ENCODE measurements around the gene OR4N2. TPM values are rescaled to one million over a fixed set of nuclear protein-coding genes. Genes with fewer than 3 reads are reported as not detected.

Gene OR4N2
- total and polyA plus RNA-seq, 9 of the 15 experiments (the other 6 are each of a cell fraction or from before 2014, with no cell fraction given), result not detected

- CTCF ChIA-PET (ENCODE audit: low intra/inter-chr PET ratio), result no interaction called here
- DNase-seq (ENCODE audit: extremely low read depth in 1 of 4, low spot score in 3 of 4) (no peak), FAIRE-seq (no peak), ATAC-seq (no peak)
- no peaks in the 10 kb centered on the region for H4K20me1 ChIP-seq (replicated peaks; ENCODE audit: control insufficient read depth, insufficient read depth, low read length)
- H3K36me3 ChIP-seq (ENCODE audit: control insufficient read depth, insufficient read depth, low read length), result no peaks in the 10 kb centered on the region
- no peak overlapping the region for H3K4me2 ChIP-seq (ENCODE audit: insufficient read depth, low read length)
- no peaks in the 10 kb centered on the region for H3K9me1 ChIP-seq (ENCODE audit: control insufficient read depth, insufficient read depth, low read length)
- H2AFZ ChIP-seq (ENCODE audit: low read depth, low read length), result no peak overlapping the region
- intact Hi-C loops (cut with micrococcal nuclease) (no loop called here), in situ Hi-C loops (cut with MboI) (no loop called here)
- 0% methylated on average over 1 of the region's 1 CpG for WGBS (ENCODE audit: insufficient coverage, low coverage, missing lambda C conversion rate)
- POLR2A ChIA-PET, result no interaction called here
- no peaks in the 10 kb centered on the region for H3K9me3 ChIP-seq (replicated peaks; ENCODE audit: control insufficient read depth, insufficient read depth, low read depth, low read length)
- no peak overlapping the region for H3K9ac ChIP-seq (ENCODE audit: insufficient read depth in 1 of 2, low read depth in 2 of 2, low read length in 2 of 2)
- BruUV-seq (replicated peaks), result no TSS peak
- no peak overlapping the region for H3K27ac ChIP-seq (ENCODE audit: extremely low read depth, low read depth, low read length)
- H3K79me2 ChIP-seq (ENCODE audit: control insufficient read depth, insufficient read depth, low read length), result no peaks in the 10 kb centered on the region
- H3K27me3 ChIP-seq (ENCODE audit: control insufficient read depth in 2 of 2, insufficient read depth in 2 of 2, low read length in 2 of 2), result no peaks in the 10 kb centered on the region
- H3K4me1 ChIP-seq (replicated peaks in 1 of 2; ENCODE audit: control insufficient read depth in 2 of 2, insufficient read depth in 2 of 2, low read length in 2 of 2), result no peaks in the 10 kb centered on the region
- H3K4me3 ChIP-seq, result no peak overlapping the region
- TF ChIP-seq C11orf30 (IDR thresholded peaks at IDR 0.05; ENCODE audit: low read depth), result no peak
- TF ChIP-seq TAF9B (IDR thresholded peaks at IDR 0.05; ENCODE audit: partially characterized antibody), result no peak
- TF ChIP-seq NR2F6 (CRISPR knock-in tag; IDR thresholded peaks at IDR 0.05), result no peak
- no peak for TF ChIP-seq HDAC8 (tag; IDR thresholded peaks at IDR 0.05)
- TF ChIP-seq FOXA1 (IDR thresholded peaks at IDR 0.05; ENCODE audit: borderline replicate concordance), result no peak
- TF ChIP-seq LCOR (CRISPR knock-in tag; IDR thresholded peaks at IDR 0.05), result no peak
- TF ChIP-seq, protein P1, sequence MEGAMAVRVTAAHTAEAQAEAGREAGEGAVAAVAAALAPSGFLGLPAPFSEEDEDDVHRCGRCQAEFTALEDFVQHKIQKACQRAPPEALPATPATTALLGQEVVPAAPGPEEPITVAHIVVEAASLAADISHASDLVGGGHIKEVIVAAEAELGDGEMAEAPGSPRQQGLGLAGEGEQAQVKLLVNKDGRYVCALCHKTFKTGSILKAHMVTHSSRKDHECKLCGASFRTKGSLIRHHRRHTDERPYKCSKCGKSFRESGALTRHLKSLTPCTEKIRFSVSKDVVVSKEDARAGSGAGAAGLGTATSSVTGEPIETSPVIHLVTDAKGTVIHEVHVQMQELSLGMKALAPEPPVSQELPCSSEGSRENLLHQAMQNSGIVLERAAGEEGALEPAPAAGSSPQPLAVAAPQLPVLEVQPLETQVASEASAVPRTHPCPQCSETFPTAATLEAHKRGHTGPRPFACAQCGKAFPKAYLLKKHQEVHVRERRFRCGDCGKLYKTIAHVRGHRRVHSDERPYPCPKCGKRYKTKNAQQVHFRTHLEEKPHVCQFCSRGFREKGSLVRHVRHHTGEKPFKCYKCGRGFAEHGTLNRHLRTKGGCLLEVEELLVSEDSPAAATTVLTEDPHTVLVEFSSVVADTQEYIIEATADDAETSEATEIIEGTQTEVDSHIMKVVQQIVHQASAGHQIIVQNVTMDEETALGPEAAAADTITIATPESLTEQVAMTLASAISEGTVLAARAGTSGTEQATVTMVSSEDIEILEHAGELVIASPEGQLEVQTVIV (CRISPR knock-in tag; IDR thresholded peaks at IDR 0.05; ENCODE audit: borderline replicate concordance), result no peak
- TF ChIP-seq ZNF239 (CRISPR knock-in tag; IDR thresholded peaks at IDR 0.05), result no peak
- TF ChIP-seq FOXJ2 (tag; IDR thresholded peaks at IDR 0.05), result no peak
- no peak for TF ChIP-seq ZNF318 (IDR thresholded peaks at IDR 0.05; ENCODE audit: borderline replicate concordance in 1 of 2, low read depth in 1 of 2)
- TF ChIP-seq CHD2 (IDR thresholded peaks at IDR 0.05; ENCODE audit: low read depth, low read length), result no peak
- no peak for TF ChIP-seq ZNF586 (CRISPR knock-in tag; conservative IDR thresholded peaks at IDR 0.05)
- TF ChIP-seq ZNF57 (CRISPR knock-in tag; IDR thresholded peaks at IDR 0.05), result no peak
- no peak for TF ChIP-seq ZNF212 (CRISPR knock-in tag; IDR thresholded peaks at IDR 0.05)
These were observed 28.0 kb upstream of the OR4N2 start for GRCh38 chr14:19775587-19775986.

All from K562 (cell line).